ENCODE measurements around the gene GRID2IP. TPM values are rescaled to one million over a fixed set of nuclear protein-coding genes. Genes with fewer than 3 reads are reported as not detected.
A peak's percentile ranks its signal among the peaks of the same experiment; 100 is the strongest.

GRID2IP gene
- total RNA-seq, 1 donor from 2014 or later = 0.41 TPM

- H3K9me3 ChIP-seq = no peaks in the 10 kb centered on the region
- intact Hi-C loops (cut with DNase I) = no loop called here
- peak overlapping the region; percentile 40 for H3K4me3 ChIP-seq
- H3K36me3 ChIP-seq = no peaks in the 10 kb centered on the region
- peaks cover 7% of the 10 kb centered on the region for H3K4me1 ChIP-seq
- TF ChIP-seq CTCF (IDR thresholded peaks at IDR 0.05) = no peak
- ATAC-seq (peak; percentile 34 to 36), DNase-seq (no peak)
- no peak overlapping the region for H3K27ac ChIP-seq
- peaks cover 68% of the 10 kb centered on the region for H3K27me3 ChIP-seq (ENCODE audit: low read depth)
Observed at GRCh38 chr7:6530626-6531491, 20.4 kb downstream of the GRID2IP start.

- no peaks in the 10 kb centered on the region for H3K36me3 ChIP-seq
- intact Hi-C loops (cut with DNase I) = no loop called here
- H3K27ac ChIP-seq = no peak overlapping the region
- DNase-seq (no peak), ATAC-seq (no peak)
- H3K4me3 ChIP-seq = no peak overlapping the region
- peaks cover 71% of the 10 kb centered on the region for H3K27me3 ChIP-seq (ENCODE audit: low read depth)
- H3K4me1 ChIP-seq = peaks cover 7% of the 10 kb centered on the region
- no peaks in the 10 kb centered on the region for H3K9me3 ChIP-seq
- no peak for TF ChIP-seq CTCF (IDR thresholded peaks at IDR 0.05)
Observed at GRCh38 chr7:6529643-6530042, 21.6 kb downstream of the GRID2IP start.

GRCh38 chr7:6528401-6529130 is 22.7 kb downstream of the GRID2IP start:
- no peak for ATAC-seq
- intact Hi-C loops (cut with DNase I) = no loop called here
- TF ChIP-seq CTCF (IDR thresholded peaks at IDR 0.05) = no peak
- no peak overlapping the region for H3K27ac ChIP-seq
- peaks cover 80% of the 10 kb centered on the region for H3K27me3 ChIP-seq (ENCODE audit: low read depth)
- H3K4me3 ChIP-seq = no peak overlapping the region
- H3K9me3 ChIP-seq = no peaks in the 10 kb centered on the region
- peaks cover 7% of the 10 kb centered on the region for H3K4me1 ChIP-seq
- no peaks in the 10 kb centered on the region for H3K36me3 ChIP-seq
- DNase-seq = no peak

DNA sequence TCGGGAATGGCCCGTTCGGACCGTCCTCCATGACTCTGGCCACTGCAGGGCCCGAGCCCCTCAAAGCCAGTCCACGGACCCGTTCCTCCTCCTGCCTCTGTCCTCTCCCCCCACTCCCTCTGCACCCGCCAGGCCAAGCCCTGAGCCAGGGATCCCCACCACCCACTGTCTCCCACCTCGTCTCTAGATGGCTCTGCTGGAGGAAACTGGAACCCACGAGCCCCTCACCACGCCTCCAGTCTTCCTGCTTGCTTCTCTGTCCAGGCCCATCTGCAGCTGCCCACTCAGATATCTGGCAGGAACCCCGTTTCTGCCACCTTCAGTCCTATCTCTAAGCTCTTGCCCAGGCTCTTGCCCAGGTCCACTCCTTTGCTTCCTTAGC is 24.3 kb downstream of the GRID2IP start:
- Histone ChIP-seq H3K27ac (no peak overlapping the region), H3K36me3 (no peaks in the 10 kb centered on the region), H3K4me1 (peaks cover 7% of the 10 kb centered on the region), H3K4me3 (peak overlapping the region; percentile 42), H3K27me3 (ENCODE audit: low read depth) (peaks cover 78% of the 10 kb centered on the region), H3K9me3 (no peaks in the 10 kb centered on the region)
- TF ChIP-seq CTCF (IDR thresholded peaks at IDR 0.05) = no peak
- intact Hi-C loops (cut with DNase I) = no loop called here
- no peak for ATAC-seq
- DNase-seq = no peak

- intact Hi-C loops (cut with DNase I) = no loop called here
- Histone ChIP-seq H3K27me3 (ENCODE audit: low read depth) (peaks cover 18% of the 10 kb centered on the region), H3K36me3 (no peaks in the 10 kb centered on the region), H3K4me3 (no peak overlapping the region), H3K9me3 (no peaks in the 10 kb centered on the region), H3K4me1 (peaks cover 7% of the 10 kb centered on the region), H3K27ac (no peak overlapping the region)
- DNase-seq (no peak), ATAC-seq (no peak)
- TF ChIP-seq CTCF (IDR thresholded peaks at IDR 0.05) = no peak
Observed at GRCh38 chr7:6520163-6520981, 30.9 kb downstream of the GRID2IP start.
